ENCODE measurements around the gene FNDC10. TPM values are rescaled to one million over a fixed set of nuclear protein-coding genes. Genes with fewer than 3 reads are reported as not detected.

The FNDC10 gene
- total and polyA plus RNA-seq, 10 donors: 2.2 to 8.8 (median 4.6) TPM

GRCh38 chr1:1563688-1564087, 36.2 kb downstream of the FNDC10 start:
- Histone ChIP-seq H3K27me3 (replicated peaks in 1 of 7) (no peaks in the 10 kb centered on the region), H3K27ac (peak overlapping the region in 6 of 8 donors; percentile 43 to 65 (median 48)), H3K4me3 (no peak overlapping the region), H3K9me3 (no peaks in the 10 kb centered on the region), H3K4me1 (peaks cover 1 to 77% (median 39%) of the 10 kb centered on the region in 6 donors), H3K36me3 (peaks cover 0 to 96% (median 60%) of the 10 kb centered on the region in 6 donors)
- DNase-seq: no peak
- intact Hi-C loops (cut with DNase I; ENCODE audit: low total_unique reads): no loop called here
- TF ChIP-seq POLR2A (IDR thresholded peaks at IDR 0.05) (no peak), POLR2AphosphoS5 (IDR thresholded peaks at IDR 0.05) (peak; percentile 48 to 63 (median 54)), CTCF (IDR thresholded peaks at IDR 0.05 in 8 of 11, conservative IDR thresholded peaks at IDR 0.05 in 3 of 11) (no peak)
- WGBS, 5 donors: 74 to 91% (median 85%) methylated on average over 12 of the region's 12 CpGs

GRCh38 chr1:1562556-1563195, 37.3 kb downstream of the FNDC10 start:
- Histone ChIP-seq H3K27ac (peak overlapping the region in 5 of 8 donors; percentile 43 to 65 (median 48)), H3K9me3 (no peaks in the 10 kb centered on the region), H3K27me3 (replicated peaks in 1 of 7) (no peaks in the 10 kb centered on the region), H3K4me3 (no peak overlapping the region), H3K4me1 (peaks cover 0 to 69% (median 29%) of the 10 kb centered on the region in 6 donors), H3K36me3 (peaks cover 0 to 85% (median 60%) of the 10 kb centered on the region in 6 donors)
- DNase-seq: no peak
- intact Hi-C loops (cut with DNase I; ENCODE audit: low total_unique reads): no loop called here
- 91 to 96% (median 95%) methylated on average over 13 to 21 of the region's 21 CpGs for WGBS, 5 donors
- TF ChIP-seq CTCF (IDR thresholded peaks at IDR 0.05 in 8 of 11, conservative IDR thresholded peaks at IDR 0.05 in 3 of 11) (no peak), POLR2A (IDR thresholded peaks at IDR 0.05) (no peak), POLR2AphosphoS5 (IDR thresholded peaks at IDR 0.05) (peak; percentile 15 to 69 (median 37))

- H3K9me3 ChIP-seq: no peaks in the 10 kb centered on the region
- DNase-seq: no peak
- no peak overlapping the region for H3K4me3 ChIP-seq
- intact Hi-C loops (cut with DNase I; ENCODE audit: low total_unique reads): no loop called here
- TF ChIP-seq POLR2AphosphoS5 (IDR thresholded peaks at IDR 0.05) (peak; percentile 9 to 46 (median 11)), POLR2A (IDR thresholded peaks at IDR 0.05) (no peak), CTCF (IDR thresholded peaks at IDR 0.05 in 8 of 11, conservative IDR thresholded peaks at IDR 0.05 in 3 of 11) (no peak)
- WGBS, 5 donors: 92 to 97% (median 93%) methylated on average over 13 to 15 of the region's 15 CpGs
- peaks cover 0 to 62% (median 22%) of the 10 kb centered on the region in 6 donors for H3K4me1 ChIP-seq
- peaks cover 0 to 82% (median 60%) of the 10 kb centered on the region in 6 donors for H3K36me3 ChIP-seq
- no peaks in the 10 kb centered on the region for H3K27me3 ChIP-seq (replicated peaks in 1 of 7)
- H3K27ac ChIP-seq: peak overlapping the region in 2 of 8 donors; percentile 3 to 65
Measured at GRCh38 chr1:1561801-1562470, 38.0 kb downstream of the FNDC10 start.

GRCh38 chr1:1560178-1560577, 39.8 kb downstream of the FNDC10 start:
- intact Hi-C loops (cut with DNase I; ENCODE audit: low total_unique reads): no loop called here
- peaks cover 0 to 45% (median 11%) of the 10 kb centered on the region in 6 donors for H3K4me1 ChIP-seq
- TF ChIP-seq CTCF (IDR thresholded peaks at IDR 0.05 in 8 of 11, conservative IDR thresholded peaks at IDR 0.05 in 3 of 11) (no peak), POLR2A (IDR thresholded peaks at IDR 0.05) (no peak), POLR2AphosphoS5 (IDR thresholded peaks at IDR 0.05) (peak in 2 of 3 donors; percentile 3 to 59)
- WGBS, 5 donors: 89 to 94% (median 91%) methylated on average over 9 of the region's 9 CpGs
- no peaks in the 10 kb centered on the region for H3K27me3 ChIP-seq (replicated peaks in 1 of 7)
- DNase-seq: no peak
- no peaks in the 10 kb centered on the region for H3K9me3 ChIP-seq
- H3K36me3 ChIP-seq: peaks cover 0 to 82% (median 50%) of the 10 kb centered on the region in 6 donors
- H3K27ac ChIP-seq: no peak overlapping the region
- H3K4me3 ChIP-seq: no peak overlapping the region
